Memory B cell (primary cell): ENCODE results near the gene CYREN.

ENCODE experiments used
- ATAC-seq: fragments of 150-1000 bp; cut with Tn5 transposase; 2 replicates; pipeline ENCODE4 v1.10.0; 2021; ENCODE audit warnings: low read depth, mild to moderate bottlenecking, moderate library complexity
- DNase-seq, 2 donors: peaks; one replicate each; pipeline ENCODE4 v3.0.0; 2022; ENCODE audit warnings: low spot score in 2 of 2
- H3K27ac Mint-ChIP-seq: one replicate; pipeline ENCODE4 v1.8.0; 2022; ENCODE audit warnings: mild to moderate bottlenecking, moderate library complexity, mixed read lengths
- H3K27me3 Mint-ChIP-seq: one replicate; pipeline ENCODE4 v1.8.0; 2022; ENCODE audit warnings: mixed read lengths
- H3K36me3 Mint-ChIP-seq: one replicate; pipeline ENCODE4 v1.8.0; 2022; ENCODE audit warnings: mild to moderate bottlenecking, mixed read lengths
- H3K4me1 Mint-ChIP-seq: one replicate; pipeline ENCODE4 v1.8.0; 2022; ENCODE audit warnings: mixed read lengths
- H3K4me3 Mint-ChIP-seq: one replicate; pipeline ENCODE4 v1.8.0; 2022; ENCODE audit warnings: mild to moderate bottlenecking, moderate library complexity, mixed read lengths
- H3K9me3 Mint-ChIP-seq: one replicate; pipeline ENCODE4 v1.8.0; 2022; ENCODE audit warnings: mixed read lengths

Gene CYREN

GRCh38 chr7:135205850-135206249, 35.3 kb upstream of the CYREN start:
- H3K27ac Mint-ChIP-seq = no peak overlapping the region

DNA sequence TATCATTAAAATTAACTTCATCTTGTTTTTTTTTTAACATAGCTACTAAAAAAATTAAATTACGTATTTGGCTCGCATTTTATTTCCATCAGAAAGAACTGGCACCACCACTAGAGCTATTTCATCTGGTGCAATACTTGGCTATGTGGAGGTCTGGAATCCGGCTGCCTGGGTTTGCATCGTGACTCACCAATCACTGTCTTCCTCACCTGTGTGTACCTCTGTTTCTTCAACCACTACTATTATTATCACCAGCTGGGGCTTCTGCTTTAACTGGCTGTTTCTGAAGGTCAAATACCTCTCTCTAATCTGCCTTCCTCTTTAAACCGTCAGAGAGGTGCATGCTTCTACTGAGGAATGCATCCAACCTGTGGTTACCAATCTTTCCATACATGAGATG, 34.4 kb upstream of the CYREN start:
- Mint-ChIP-seq H3K4me1 (peaks cover 28% of the 10 kb centered on the region), H3K36me3 (peaks cover 21% of the 10 kb centered on the region), H3K27ac (no peak overlapping the region), H3K27me3 (no peaks in the 10 kb centered on the region), H3K4me3 (no peak overlapping the region), H3K9me3 (no peaks in the 10 kb centered on the region)
- ATAC-seq = no peak
- DNase-seq = no peak

More at GRCh38 chr7:135205850-135206249, 35.3 kb upstream of the CYREN start:
- Mint-ChIP-seq H3K36me3 (peaks cover 19% of the 10 kb centered on the region), H3K9me3 (no peaks in the 10 kb centered on the region), H3K27me3 (no peaks in the 10 kb centered on the region), H3K4me1 (peaks cover 34% of the 10 kb centered on the region), H3K4me3 (no peak overlapping the region)
- DNase-seq (no peak), ATAC-seq (no peak)

DNA sequence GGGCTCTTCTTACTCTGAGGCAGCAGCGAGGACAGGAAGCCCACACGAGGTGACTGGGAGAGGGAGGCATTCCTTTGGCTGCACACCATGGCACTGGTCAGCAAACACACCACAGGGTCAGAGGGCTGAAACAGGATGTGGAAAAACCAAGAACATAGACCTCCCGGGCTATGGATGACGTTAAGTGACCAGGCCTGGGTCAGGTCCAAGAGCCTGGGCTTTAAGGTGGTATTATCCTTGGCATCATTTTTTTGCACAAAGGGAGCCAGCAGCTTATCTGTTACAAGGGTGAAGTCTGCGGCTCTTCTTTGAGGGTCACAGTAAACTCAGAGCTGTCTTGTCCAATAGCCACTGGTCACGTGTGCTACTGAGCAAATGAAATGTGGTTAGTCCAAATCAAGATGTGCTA, 33.8 kb upstream of the CYREN start:
- Mint-ChIP-seq H3K36me3 (peaks cover 23% of the 10 kb centered on the region), H3K27ac (no peak overlapping the region), H3K4me3 (no peak overlapping the region), H3K27me3 (no peaks in the 10 kb centered on the region), H3K9me3 (no peaks in the 10 kb centered on the region), H3K4me1 (peaks cover 28% of the 10 kb centered on the region)
- ATAC-seq (no peak), DNase-seq (no peak)

DNA sequence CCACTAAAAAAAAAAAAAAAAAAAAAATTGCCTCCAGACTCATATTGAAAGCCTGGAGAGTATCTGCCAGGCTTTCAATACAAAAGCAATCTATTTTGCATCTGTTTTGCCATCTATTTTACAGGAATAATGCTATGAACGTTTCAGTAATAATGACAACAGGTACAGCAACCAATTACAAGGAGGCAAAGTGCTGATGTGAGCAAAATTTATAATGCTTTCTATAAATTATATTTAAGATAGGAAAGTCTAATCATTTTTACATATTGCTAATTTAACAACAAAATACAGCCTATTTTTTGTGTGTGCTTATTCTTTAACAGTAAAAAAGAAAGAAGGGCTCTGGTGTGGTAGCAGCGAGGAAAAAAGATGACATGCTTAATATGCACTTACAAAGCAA, 30.8 kb upstream of the CYREN start:
- H3K4me3 Mint-ChIP-seq = no peak overlapping the region
- peaks cover 9% of the 10 kb centered on the region for H3K4me1 Mint-ChIP-seq
- ATAC-seq (no peak), DNase-seq (no peak)
- peaks cover 33% of the 10 kb centered on the region for H3K36me3 Mint-ChIP-seq
- no peaks in the 10 kb centered on the region for H3K27me3 Mint-ChIP-seq
- no peak overlapping the region for H3K27ac Mint-ChIP-seq
- H3K9me3 Mint-ChIP-seq = no peaks in the 10 kb centered on the region

GRCh38 chr7:135200821-135201331, 30.4 kb upstream of the CYREN start:
- Mint-ChIP-seq H3K36me3 (peaks cover 38% of the 10 kb centered on the region), H3K4me1 (peaks cover 9% of the 10 kb centered on the region), H3K9me3 (no peaks in the 10 kb centered on the region), H3K27me3 (no peaks in the 10 kb centered on the region), H3K27ac (no peak overlapping the region), H3K4me3 (no peak overlapping the region)
- no peak for DNase-seq
- ATAC-seq = no peak

GRCh38 chr7:135199439-135199838, 28.9 kb upstream of the CYREN start:
- peaks cover 37% of the 10 kb centered on the region for H3K36me3 Mint-ChIP-seq
- no peak overlapping the region for H3K27ac Mint-ChIP-seq

DNA sequence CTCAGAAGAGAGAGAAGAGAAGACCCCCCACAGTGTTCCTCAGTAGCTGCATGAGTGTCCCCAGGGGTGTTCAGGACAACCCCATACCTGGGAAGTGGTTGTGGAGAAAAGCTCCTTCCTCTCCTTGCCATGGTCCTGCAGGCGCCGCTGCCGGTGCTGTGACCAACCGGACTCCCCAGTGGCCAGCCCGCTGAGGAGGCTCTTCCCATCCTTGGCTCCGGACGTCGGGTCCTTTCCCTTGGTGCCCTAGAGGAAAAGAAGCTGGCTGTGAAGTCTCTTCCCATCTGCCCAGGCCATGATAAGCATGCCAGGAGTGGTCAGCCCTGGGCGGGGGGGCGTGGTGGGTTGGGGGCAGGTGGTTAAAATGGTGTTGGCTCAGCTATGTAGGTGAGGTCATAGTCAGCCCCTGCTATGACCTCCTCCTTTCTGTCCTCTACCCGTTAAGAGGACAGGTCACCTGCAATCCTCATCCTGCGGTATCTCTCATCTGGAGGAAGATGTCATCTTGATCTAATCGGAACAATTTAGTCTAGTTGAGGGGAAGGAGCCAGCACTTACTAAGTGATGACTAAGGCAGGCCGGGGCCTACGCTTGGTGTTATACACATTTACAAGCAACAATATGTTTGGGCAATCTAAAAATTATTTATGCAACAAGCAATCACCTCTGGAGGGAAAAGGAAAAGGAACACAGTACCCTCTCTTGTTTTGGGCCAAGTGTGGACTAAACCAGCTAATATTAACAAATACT, 27.6 kb upstream of the CYREN start:
- H3K4me3 Mint-ChIP-seq = no peak overlapping the region
- H3K4me1 Mint-ChIP-seq = peaks cover 5% of the 10 kb centered on the region
- no peak for DNase-seq
- H3K9me3 Mint-ChIP-seq = no peaks in the 10 kb centered on the region
- H3K36me3 Mint-ChIP-seq = peaks cover 45% of the 10 kb centered on the region
- no peak for ATAC-seq
- H3K27me3 Mint-ChIP-seq = no peaks in the 10 kb centered on the region
- H3K27ac Mint-ChIP-seq = no peak overlapping the region

More at GRCh38 chr7:135199439-135199838, 28.9 kb upstream of the CYREN start:
- Mint-ChIP-seq H3K9me3 (no peaks in the 10 kb centered on the region), H3K4me3 (no peak overlapping the region), H3K4me1 (peaks cover 5% of the 10 kb centered on the region), H3K27me3 (no peaks in the 10 kb centered on the region)
- DNase-seq (no peak), ATAC-seq (no peak)

GRCh38 chr7:135197343-135197742, 26.8 kb upstream of the CYREN start:
- H3K36me3 Mint-ChIP-seq = peaks cover 49% of the 10 kb centered on the region
- H3K27me3 Mint-ChIP-seq = no peaks in the 10 kb centered on the region
- H3K9me3 Mint-ChIP-seq = no peaks in the 10 kb centered on the region
- DNase-seq (no peak), ATAC-seq (no peak)
- peaks cover 4% of the 10 kb centered on the region for H3K4me1 Mint-ChIP-seq
- no peak overlapping the region for H3K27ac Mint-ChIP-seq
- no peak overlapping the region for H3K4me3 Mint-ChIP-seq

DNA sequence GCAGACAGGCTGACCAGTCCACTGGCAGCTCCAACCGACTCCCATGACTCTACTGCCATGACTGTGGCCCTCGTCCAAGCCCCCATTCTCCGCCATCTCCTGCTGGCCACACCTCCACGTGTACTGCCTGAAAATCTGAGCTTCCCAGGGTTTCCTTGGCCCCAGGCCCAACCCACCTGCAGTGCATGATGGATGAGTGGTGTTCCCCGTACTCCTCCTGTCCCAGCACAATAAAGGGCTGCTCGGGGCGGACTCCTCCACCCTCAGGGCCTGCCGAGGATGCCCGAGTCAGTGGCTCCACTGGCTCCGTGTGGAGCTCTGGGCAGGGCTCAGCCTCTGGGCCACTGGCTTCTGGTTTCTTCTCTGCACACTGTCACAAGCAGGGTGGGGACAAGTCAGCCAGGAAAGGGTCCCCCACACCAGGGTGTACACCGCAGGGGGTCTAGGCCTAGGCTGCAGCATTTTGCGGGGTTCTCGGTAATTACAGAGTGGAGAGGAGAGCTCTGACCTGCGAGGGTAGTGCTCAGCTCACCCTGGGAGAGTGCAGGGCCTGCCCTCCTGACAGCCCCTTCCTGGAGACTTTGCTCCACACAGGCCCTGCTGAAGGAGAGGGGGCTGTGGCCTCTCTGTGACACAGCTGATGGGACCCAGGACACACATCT, 25.6 kb upstream of the CYREN start:
- peaks cover 49% of the 10 kb centered on the region for H3K36me3 Mint-ChIP-seq
- no peaks in the 10 kb centered on the region for H3K9me3 Mint-ChIP-seq
- H3K4me1 Mint-ChIP-seq = no peaks in the 10 kb centered on the region
- H3K4me3 Mint-ChIP-seq = no peak overlapping the region
- H3K27me3 Mint-ChIP-seq = no peaks in the 10 kb centered on the region
- ATAC-seq (no peak), DNase-seq (no peak)
- no peak overlapping the region for H3K27ac Mint-ChIP-seq

DNA sequence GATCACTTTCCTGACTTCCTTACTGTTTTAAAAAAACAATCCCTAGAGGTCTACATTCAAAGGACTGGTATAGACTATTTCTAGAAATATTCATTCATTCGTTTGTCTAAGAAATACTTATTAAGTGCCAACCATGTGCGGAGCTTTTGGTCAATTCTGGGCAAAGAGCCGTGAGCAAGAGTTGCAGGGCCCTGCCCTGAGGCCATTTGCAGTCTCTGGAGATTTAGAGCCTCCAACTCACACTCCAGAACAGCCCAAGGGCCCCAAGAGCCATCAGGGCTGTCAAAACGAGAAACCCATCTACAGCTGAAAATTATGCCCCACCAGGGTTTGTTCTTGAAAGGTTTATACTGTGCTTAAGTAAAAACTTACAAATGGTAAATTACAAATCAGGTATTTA, 24.6 kb upstream of the CYREN start:
- ATAC-seq (no peak), DNase-seq (no peak)
- H3K27me3 Mint-ChIP-seq = no peaks in the 10 kb centered on the region
- peaks cover 49% of the 10 kb centered on the region for H3K36me3 Mint-ChIP-seq
- no peaks in the 10 kb centered on the region for H3K9me3 Mint-ChIP-seq
- H3K4me3 Mint-ChIP-seq = no peak overlapping the region
- H3K27ac Mint-ChIP-seq = no peak overlapping the region
- peaks cover 6% of the 10 kb centered on the region for H3K4me1 Mint-ChIP-seq

GRCh38 chr7:135194494-135195095, 24.1 kb upstream of the CYREN start:
- H3K9me3 Mint-ChIP-seq = no peaks in the 10 kb centered on the region
- H3K4me3 Mint-ChIP-seq = no peak overlapping the region
- no peak for DNase-seq
- no peak for ATAC-seq
- peaks cover 7% of the 10 kb centered on the region for H3K4me1 Mint-ChIP-seq
- peaks cover 51% of the 10 kb centered on the region for H3K36me3 Mint-ChIP-seq
- H3K27me3 Mint-ChIP-seq = no peaks in the 10 kb centered on the region
- H3K27ac Mint-ChIP-seq = no peak overlapping the region

DNA sequence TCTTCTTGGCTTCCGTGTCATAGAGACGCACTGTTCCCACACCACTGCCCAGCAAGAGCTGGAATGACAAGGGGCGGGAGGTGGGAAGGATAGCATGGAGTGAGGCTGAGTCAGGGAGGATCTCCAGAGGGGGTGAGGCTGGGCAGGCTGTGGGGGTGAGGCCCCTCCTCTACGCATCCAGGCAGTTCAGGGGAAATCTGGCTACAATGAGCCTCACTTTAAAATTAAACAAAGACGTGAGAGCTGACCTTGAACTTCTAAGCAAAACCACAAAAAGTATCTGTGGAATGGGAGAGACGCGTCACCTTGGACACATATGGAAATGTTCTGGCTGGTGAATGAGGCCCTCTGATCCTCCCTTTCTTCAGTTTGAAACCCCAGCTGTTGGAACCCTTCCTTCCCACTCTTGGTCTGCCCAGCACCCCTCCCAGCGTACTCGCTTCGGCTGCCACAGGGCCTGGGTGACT, 23.1 kb upstream of the CYREN start:
- Mint-ChIP-seq H3K27me3 (no peaks in the 10 kb centered on the region), H3K36me3 (peaks cover 51% of the 10 kb centered on the region), H3K9me3 (no peaks in the 10 kb centered on the region), H3K27ac (peak overlapping the region; percentile 60), H3K4me1 (peaks cover 12% of the 10 kb centered on the region), H3K4me3 (no peak overlapping the region)
- no peak for DNase-seq
- ATAC-seq = no peak

DNA sequence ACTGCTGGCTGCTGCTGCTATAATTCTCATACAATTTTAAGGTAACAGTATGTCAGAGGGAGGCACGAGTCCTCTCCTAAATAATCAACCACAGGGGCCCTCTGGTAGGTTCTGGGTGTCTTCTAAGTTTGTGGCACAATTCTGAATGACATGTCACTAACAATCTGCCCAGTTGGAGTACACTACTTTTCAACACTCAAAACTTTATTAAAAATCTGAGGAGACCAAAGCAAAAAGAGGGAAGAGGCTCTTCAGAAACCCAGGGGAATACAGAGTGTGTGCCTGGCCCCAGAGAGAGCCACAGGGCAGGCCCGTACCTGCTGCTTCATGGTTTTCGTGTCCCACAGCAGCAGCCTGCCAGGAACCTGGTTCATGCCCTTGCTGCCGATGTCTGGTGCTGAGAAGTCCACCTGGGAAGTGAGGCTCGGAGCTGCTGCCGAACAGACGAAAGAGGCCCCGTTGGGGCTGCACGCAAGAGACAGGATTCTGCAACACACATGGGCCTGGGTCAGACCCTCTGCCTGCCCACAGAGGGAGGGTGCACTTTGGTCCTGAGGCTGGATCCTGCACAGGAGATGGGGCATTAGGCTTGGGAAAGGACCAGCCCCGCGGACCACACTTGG, 22.5 kb upstream of the CYREN start:
- Mint-ChIP-seq H3K4me3 (no peak overlapping the region), H3K27ac (peak overlapping the region; percentile 60), H3K36me3 (peaks cover 54% of the 10 kb centered on the region), H3K27me3 (no peaks in the 10 kb centered on the region), H3K4me1 (peaks cover 13% of the 10 kb centered on the region), H3K9me3 (no peaks in the 10 kb centered on the region)
- ATAC-seq = no peak
- DNase-seq = no peak

GRCh38 chr7:135190703-135191102, 20.2 kb upstream of the CYREN start:
- peaks cover 58% of the 10 kb centered on the region for H3K36me3 Mint-ChIP-seq

More at GRCh38 chr7:135190703-135191102, 20.2 kb upstream of the CYREN start:
- H3K27me3 Mint-ChIP-seq = no peaks in the 10 kb centered on the region
- H3K4me3 Mint-ChIP-seq = no peak overlapping the region
- no peaks in the 10 kb centered on the region for H3K9me3 Mint-ChIP-seq
- H3K27ac Mint-ChIP-seq = peak overlapping the region; percentile 4
- ATAC-seq (no peak), DNase-seq (no peak)
- H3K4me1 Mint-ChIP-seq = peaks cover 14% of the 10 kb centered on the region
